Prostate gland (tissue), 1 donor: ENCODE data around the gene FHOD3.

ENCODE experiments used
- POLR2A ChIP-seq: fragments of 450-650 bp; IDR thresholded peaks from one replicate; pipeline ENCODE4 v1.6.1; 2016; ENCODE audit warnings: antibody characterized with exemption, mild to moderate bottlenecking
- POLR2AphosphoS5 ChIP-seq: sonication (generic); formaldehyde crosslinking; IDR thresholded peaks from one replicate; pipeline ENCODE4 v1.6.1; 2017; ENCODE audit warnings: antibody characterized with exemption

- TF ChIP-seq POLR2A (no peak), POLR2AphosphoS5 (no peak)
Measured at GRCh38 chr18:36533446-36534153, 236.1 kb downstream of the FHOD3 start.
